Aorta (tissue), 5 donors: Measurements from ENCODE around the gene ADAM15. TPM values are rescaled to one million over a fixed set of nuclear protein-coding genes. Genes with fewer than 3 reads are reported as not detected.
A peak's percentile ranks its signal among the peaks of the same experiment; 100 is the strongest.

Experiments
- ATAC-seq: fragments of 200-7000 bp; cut with Tn5 transposase; one replicate; pipeline ENCODE4 v1.9.1; 2022; ENCODE audit warnings: moderate library complexity; ENCODE audit not compliant: low FRiP score
- DNase-seq, 2 donors: peaks; one replicate each; pipeline ENCODE4 v3.0.0-alpha.2; 2020
- H3K27ac ChIP-seq, 2 donors: one replicate each; pipeline ENCODE4 v1.5.1; 2013; ENCODE audit warnings: low read length in 2 of 2, mild to moderate bottlenecking in 2 of 2, moderate library complexity in 2 of 2, control low read depth in 1 of 2, inconsistent platforms in 1 of 2, low read depth in 1 of 2
- H3K27me3 ChIP-seq, 2 donors: one replicate each; pipeline ENCODE4 v1.6.1; 2013; ENCODE audit warnings: control low read depth in 1 of 2, low read length in 1 of 2, mild to moderate bottlenecking in 1 of 2, moderate library complexity in 1 of 2; ENCODE audit not compliant: insufficient read depth in 2 of 2, control insufficient read depth in 1 of 2
- H3K36me3 ChIP-seq, 2 donors: one replicate each; pipeline ENCODE4 v1.6.1; 2013; ENCODE audit warnings: control low read depth in 1 of 2, low read length in 1 of 2, mild to moderate bottlenecking in 1 of 2; ENCODE audit not compliant: insufficient read depth in 2 of 2, control insufficient read depth in 1 of 2
- H3K4me1 ChIP-seq, 2 donors: one replicate each; pipeline ENCODE4 v1.6.1; 2013; ENCODE audit warnings: low read length in 2 of 2, control low read depth in 1 of 2, mild to moderate bottlenecking in 1 of 2, moderate library complexity in 1 of 2; ENCODE audit not compliant: insufficient read depth in 2 of 2, control insufficient read depth in 1 of 2
- H3K4me3 ChIP-seq, 2 donors: one replicate each; pipeline ENCODE4 v1.5.1; 2013; ENCODE audit warnings: low read length in 2 of 2, control low read depth in 1 of 2, mild to moderate bottlenecking in 1 of 2
- H3K9me3 ChIP-seq: one replicate; pipeline ENCODE4 v1.6.1; 2013; ENCODE audit warnings: mild to moderate bottlenecking, low read length; ENCODE audit not compliant: control insufficient read depth
- WGBS, 2 donors: extraction: QIAGEN DNeasy Blood & Tissue Kit; methylation state at CpG; one replicate each; pipeline ENCODE4 v1.1.7; 2013; 5-methylcytosine and 5-hydroxymethylcytosine counted together
- intact Hi-C, 2 donors: fragments of 100-400 bp; cut with DNase I; formaldehyde crosslinking; loops; one replicate each; pipeline versions ENCODE4 v1.14.2 to v1.15.0; 2022
- polyA plus RNA-seq, 2 donors: library from polyadenylated mRNA; stranded (reverse); fragments of 200-250 nt; gene quantifications; one replicate each; pipeline ENCODE4 v1.2.3, GENCODE V29; 2013
- total RNA-seq, 2 donors: library from RNA; stranded (reverse); fragmentation: NEBNext Ultra II Directional; extraction: Animal tissue kit (Norgen Biotek cat#: 25700); gene quantifications; one replicate each; pipeline ENCODE4 v1.2.1, GENCODE V29; 2021
- donor health status: healthy with polysubstance abuse.
- donor health status: Bipolar disorder and iron deficiency.
- donor health status: DM: no; HTN: no; CAD: no.
- donor health status: DM: no; HTN: no; CAD: no.
- donor health status: DM: yes; HTN: yes; CAD: no.

The ADAM15 gene
- total and polyA plus RNA-seq, 4 donors: 17.3 to 180 (median 109) TPM

DNA sequence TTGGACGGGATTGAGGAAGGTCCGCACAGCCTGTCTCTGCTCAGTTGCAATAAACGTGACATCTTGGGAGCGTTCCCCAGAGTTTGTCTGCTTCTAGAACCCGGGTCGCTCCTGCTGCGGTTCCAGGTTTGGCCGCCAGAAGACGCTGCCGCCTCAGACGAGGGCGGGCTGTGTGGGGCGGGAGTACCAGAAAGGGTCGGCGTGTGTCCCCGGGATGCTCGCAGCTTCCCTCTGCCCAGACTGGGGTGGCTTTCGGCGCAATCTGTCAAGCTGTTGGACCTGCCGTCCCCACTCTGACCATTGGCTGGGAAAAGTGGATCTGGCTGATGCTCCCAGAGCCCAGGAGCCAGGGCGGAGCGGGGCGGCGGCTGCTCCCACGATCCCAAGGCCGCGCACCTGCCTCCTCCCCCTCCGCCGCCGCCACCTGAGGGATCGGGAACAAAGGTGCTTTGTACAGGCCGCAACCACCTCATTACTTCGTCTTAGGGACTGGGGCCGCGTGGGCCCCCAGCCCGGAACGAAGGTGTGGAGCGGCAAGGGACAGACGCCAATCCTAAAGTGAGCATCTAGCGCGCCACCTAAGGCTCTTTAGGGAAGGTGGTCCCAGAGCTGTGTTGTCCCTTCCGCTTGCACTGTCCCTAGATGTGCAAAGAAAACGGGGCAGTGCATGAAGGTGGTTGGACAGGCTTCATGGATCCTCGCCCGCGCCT is 11.7 kb downstream of the ADAM15 start:
- Histone ChIP-seq H3K9me3 (no peaks in the 10 kb centered on the region), H3K27ac (no peak overlapping the region), H3K27me3 (no peaks in the 10 kb centered on the region), H3K4me3 (peak overlapping the region in 1 of 2 donors; percentile 54), H3K36me3 (no peaks in the 10 kb centered on the region), H3K4me1 (no peaks in the 10 kb centered on the region)
- 4 to 9% methylated on average over 46 of the region's 46 CpGs for WGBS, 2 donors
- DNase-seq (peak; percentile 68 to 88), ATAC-seq (peak; percentile 70)
- intact Hi-C loops: loop anchor here in 1 of 2 donors (1.0 to 5.0 kb wide), 2 partner anchors 21 to 61 kb away; partner anchors contain the start of gene ZBTB7B

DNA sequence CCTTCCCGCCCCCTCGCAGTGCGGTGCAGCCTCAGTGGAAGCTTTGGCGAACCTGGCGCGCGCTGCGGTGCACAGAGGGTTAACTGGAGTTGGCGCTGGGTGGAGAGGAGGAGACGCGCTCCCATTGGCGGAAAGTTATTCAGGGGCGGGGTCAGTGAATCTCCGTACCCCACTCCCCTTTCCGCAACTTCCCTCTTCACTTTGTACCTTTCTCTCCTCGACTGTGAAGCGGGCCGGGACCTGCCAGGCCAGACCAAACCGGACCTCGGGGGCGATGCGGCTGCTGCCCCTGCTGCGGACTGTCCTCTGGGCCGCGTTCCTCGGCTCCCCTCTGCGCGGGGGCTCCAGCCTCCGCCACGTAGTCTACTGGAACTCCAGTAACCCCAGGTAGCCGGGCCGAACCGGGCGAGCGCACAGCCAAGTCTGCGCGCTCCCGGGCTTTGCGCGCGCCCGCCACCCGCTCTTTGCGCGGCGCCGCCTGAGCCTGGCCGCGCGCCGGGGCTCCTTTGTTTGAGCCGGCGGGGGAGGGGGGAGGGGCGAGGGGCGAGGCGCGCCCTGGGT is 12.5 kb downstream of the ADAM15 start, which contains the start of gene EFNA4:
Gene EFNA4, plus strand, starts transcription at position 191 of the 561 bp plus-strand sequence. Its CDS starts 84 bp downstream, at position 275.
- intact Hi-C loops: loop anchor here in 1 of 2 donors (1.0 to 5.0 kb wide), 2 partner anchors 21 to 61 kb away; partner anchors contain the start of gene ZBTB7B
- ATAC-seq (peak; percentile 90), DNase-seq (peak; percentile 92 to 94)
- H3K36me3 ChIP-seq: no peaks in the 10 kb centered on the region
- no peaks in the 10 kb centered on the region for H3K4me1 ChIP-seq
- H3K4me3 ChIP-seq: peak within 1 kb of the TSS; percentile 40 to 54
- no peaks in the 10 kb centered on the region for H3K9me3 ChIP-seq
- no peak within 1 kb of the TSS for H3K27ac ChIP-seq
- 0% methylated on average over 37 to 57 of the region's 57 CpGs for WGBS, 2 donors
- H3K27me3 ChIP-seq: no peaks in the 10 kb centered on the region

DNA sequence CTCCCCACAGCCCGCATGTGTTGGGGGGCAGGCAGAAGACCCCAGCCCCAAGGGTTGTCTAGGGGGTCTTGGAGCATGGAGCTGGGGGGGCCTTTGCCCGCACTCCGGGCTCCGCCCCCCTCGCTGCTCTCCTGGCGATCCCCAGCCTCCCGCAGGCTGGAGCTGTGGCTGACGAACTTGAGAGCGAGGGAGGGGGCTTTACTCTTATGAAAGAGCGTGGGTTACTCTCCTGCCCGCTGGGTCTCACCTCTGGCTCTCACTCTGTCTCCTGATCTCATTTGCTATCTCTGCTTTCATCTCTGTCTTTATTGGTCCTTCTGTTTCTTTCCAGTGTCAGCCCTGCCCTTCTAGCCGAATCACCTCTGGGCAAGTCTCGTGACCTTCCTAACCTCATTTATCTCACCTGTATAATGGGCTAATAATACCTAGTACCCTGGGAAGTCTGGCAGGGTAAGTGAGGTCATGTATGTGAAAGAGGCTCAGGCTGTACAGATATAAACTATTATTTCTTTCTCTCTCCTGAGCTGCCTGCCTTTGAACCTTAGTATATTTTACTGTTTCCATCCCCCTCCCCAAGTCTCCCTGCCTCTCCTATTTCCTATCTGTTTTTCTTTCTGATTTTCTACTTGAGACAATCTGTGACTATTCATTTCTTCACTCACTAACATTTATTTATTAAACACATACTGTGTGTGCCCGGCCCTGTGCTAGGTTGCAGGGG is 13.2 kb downstream of the ADAM15 start:
- ATAC-seq: peak; percentile 5
- no peaks in the 10 kb centered on the region for H3K4me1 ChIP-seq

DNA sequence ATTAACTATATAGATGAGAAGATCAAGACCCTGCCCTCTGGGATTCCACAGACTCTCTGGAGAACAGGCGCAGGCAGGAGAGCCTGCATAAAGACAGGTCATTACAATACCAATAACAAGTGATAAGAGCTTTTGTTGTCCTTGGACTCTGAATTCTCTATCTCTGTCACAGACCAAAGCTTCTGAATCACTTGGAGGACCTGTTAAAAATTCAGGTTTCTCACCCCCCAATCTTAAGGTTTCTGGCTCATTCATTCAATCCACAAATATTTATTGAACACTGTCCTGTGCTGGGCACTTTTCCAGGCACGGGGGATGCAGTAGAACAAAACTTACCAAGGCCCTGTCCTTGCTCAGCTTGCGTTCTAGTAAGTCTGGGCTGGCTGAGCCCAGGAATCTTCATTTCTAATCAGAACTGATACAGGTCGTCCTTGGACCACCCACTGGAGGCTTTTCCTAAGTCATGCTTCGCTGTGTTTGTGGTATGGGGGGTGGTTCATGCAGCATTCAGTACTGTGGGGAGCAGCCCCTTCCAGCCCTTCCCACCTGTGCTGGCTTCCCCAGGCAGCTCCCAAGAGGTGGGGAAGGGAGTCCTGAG is 13.8 kb downstream of the ADAM15 start:
- H3K27me3 ChIP-seq: no peaks in the 10 kb centered on the region
- intact Hi-C loops: loop anchor here in 1 of 2 donors (5.0 kb wide), 1 partner anchor 63 kb away; the partner anchor contains the start of gene ZBTB7B
- no peak for ATAC-seq
- H3K27ac ChIP-seq: no peak overlapping the region
- WGBS, 2 donors: 67 to 76% methylated on average over 5 of the region's 5 CpGs
- H3K9me3 ChIP-seq: no peaks in the 10 kb centered on the region
- no peak overlapping the region for H3K4me3 ChIP-seq
- DNase-seq: no peak
- H3K4me1 ChIP-seq: no peaks in the 10 kb centered on the region
- no peaks in the 10 kb centered on the region for H3K36me3 ChIP-seq

More for the DNA sequence above, 13.2 kb downstream of the ADAM15 start:
- Histone ChIP-seq H3K36me3 (no peaks in the 10 kb centered on the region), H3K27me3 (no peaks in the 10 kb centered on the region), H3K9me3 (no peaks in the 10 kb centered on the region), H3K27ac (no peak overlapping the region), H3K4me3 (peak overlapping the region; percentile 40 to 54)
- 8 to 9% methylated on average over 14 of the region's 14 CpGs for WGBS, 2 donors
- intact Hi-C loops: loop anchor here in 1 of 2 donors (5.0 kb wide), 1 partner anchor 62 kb away; the partner anchor contains the start of gene ZBTB7B
- no peak for DNase-seq

DNA sequence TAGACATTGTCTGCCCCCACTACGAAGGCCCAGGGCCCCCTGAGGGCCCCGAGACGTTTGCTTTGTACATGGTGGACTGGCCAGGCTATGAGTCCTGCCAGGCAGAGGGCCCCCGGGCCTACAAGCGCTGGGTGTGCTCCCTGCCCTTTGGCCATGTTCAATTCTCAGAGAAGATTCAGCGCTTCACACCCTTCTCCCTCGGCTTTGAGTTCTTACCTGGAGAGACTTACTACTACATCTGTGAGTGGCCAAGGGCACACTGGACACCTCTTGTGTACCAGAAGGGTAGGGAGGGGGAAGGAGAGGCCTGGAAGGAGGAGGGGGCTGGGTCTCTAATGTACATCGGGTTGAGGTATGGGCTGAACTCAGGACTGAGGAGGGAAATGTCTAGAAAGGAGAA is 15.7 kb downstream of the ADAM15 start:
- no peak overlapping the region for H3K4me3 ChIP-seq
- H3K27ac ChIP-seq: no peak overlapping the region
- ATAC-seq (no peak), DNase-seq (no peak)
- no peaks in the 10 kb centered on the region for H3K27me3 ChIP-seq
- no peaks in the 10 kb centered on the region for H3K9me3 ChIP-seq
- no peaks in the 10 kb centered on the region for H3K4me1 ChIP-seq
- WGBS, 2 donors: 82 to 85% methylated on average over 8 of the region's 8 CpGs
- H3K36me3 ChIP-seq: no peaks in the 10 kb centered on the region
- intact Hi-C loops: no loop called here

- H3K36me3 ChIP-seq: no peaks in the 10 kb centered on the region
- H3K4me1 ChIP-seq: no peaks in the 10 kb centered on the region
- no peaks in the 10 kb centered on the region for H3K27me3 ChIP-seq
- H3K4me3 ChIP-seq: no peak overlapping the region
- WGBS, 2 donors: 87 to 93% methylated on average over 3 of the region's 3 CpGs
- intact Hi-C loops: no loop called here
- H3K27ac ChIP-seq: no peak overlapping the region
- no peak for DNase-seq
- no peaks in the 10 kb centered on the region for H3K9me3 ChIP-seq
- no peak for ATAC-seq
Measured at GRCh38 chr1:155068599-155068998, 17.5 kb downstream of the ADAM15 start.

DNA sequence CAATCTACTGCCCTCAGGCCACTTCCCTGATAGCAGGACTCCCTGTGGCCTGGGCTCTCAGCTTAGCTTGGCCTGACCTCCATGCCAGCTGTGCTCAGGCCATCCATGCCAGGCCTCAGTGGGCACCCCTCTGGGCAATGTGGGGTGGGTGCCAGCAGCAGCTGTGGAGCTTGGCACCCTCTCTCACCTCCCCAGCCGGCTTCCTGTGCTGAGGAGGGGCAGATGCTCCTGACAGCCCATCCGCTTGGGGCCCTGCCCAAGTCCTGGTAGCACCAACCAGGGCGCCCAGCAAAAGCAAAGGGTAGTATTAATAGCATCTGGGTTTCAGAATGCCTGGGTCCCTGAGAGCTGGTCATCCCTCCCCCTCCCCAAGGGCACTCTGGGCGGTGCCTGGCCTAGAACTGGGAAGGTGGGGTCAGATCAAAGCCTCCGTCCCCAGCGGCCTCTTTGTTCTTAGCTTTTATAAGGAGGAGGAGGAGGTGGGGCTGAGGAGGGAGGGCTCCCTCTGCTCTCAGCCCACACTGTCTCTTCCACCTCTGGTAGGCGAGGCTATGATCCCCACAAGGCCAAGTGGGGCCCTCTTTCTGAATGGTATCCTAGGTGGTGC is 18.5 kb downstream of the ADAM15 start:
- intact Hi-C loops: no loop called here
- Histone ChIP-seq H3K27me3 (no peaks in the 10 kb centered on the region), H3K9me3 (no peaks in the 10 kb centered on the region), H3K4me3 (no peak overlapping the region), H3K27ac (no peak overlapping the region), H3K4me1 (no peaks in the 10 kb centered on the region), H3K36me3 (no peaks in the 10 kb centered on the region)
- WGBS, 2 donors: 82 to 85% methylated on average over 5 to 7 of the region's 7 CpGs
- DNase-seq (no peak), ATAC-seq (no peak)

DNA sequence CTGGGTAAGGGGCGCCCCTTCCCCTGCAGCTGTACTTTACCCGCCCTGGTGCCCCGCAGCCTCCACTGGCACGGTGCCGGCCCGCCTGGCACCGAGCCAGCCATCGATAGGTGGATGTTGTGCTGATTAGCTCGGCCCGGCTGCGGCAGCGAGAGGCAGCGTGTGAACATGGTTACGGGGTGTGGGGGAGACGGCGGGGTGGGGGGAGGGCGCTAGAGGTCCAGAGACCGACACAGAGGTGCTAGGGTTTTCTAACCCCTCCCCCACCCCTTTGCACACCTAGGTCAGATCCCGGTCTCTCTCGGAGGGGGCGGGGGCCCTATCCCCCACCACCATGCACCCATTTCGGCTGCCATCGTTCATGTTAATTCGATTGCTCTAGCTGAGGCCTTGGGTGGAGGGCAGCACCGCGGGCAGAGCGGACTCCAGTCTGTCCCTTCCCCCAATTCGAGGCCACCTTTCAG is 19.1 kb downstream of the ADAM15 start:
- 24 to 37% methylated on average over 22 to 28 of the region's 28 CpGs for WGBS, 2 donors
- no peak for ATAC-seq
- Histone ChIP-seq H3K27ac (no peak overlapping the region), H3K27me3 (no peaks in the 10 kb centered on the region), H3K36me3 (no peaks in the 10 kb centered on the region), H3K9me3 (no peaks in the 10 kb centered on the region), H3K4me3 (no peak overlapping the region), H3K4me1 (no peaks in the 10 kb centered on the region)
- intact Hi-C loops: no loop called here
- DNase-seq: no peak
